Left ventricle myocardium superior (tissue), 1 donor: ENCODE data around the gene BNIP3. TPM values are rescaled to one million over a fixed set of nuclear protein-coding genes. Genes with fewer than 3 reads are reported as not detected.
A peak's percentile ranks its signal among the peaks of the same experiment; 100 is the strongest.

Source experiments
- ATAC-seq: fragments of 200-7000 bp; cut with Tn5 transposase; one replicate; pipeline ENCODE4 v1.9.1; 2020; ENCODE audit warnings: mild to moderate bottlenecking, moderate library complexity
- DNase-seq: peaks from one replicate; pipeline ENCODE4 v3.0.0-alpha.2; 2020
- intact Hi-C: fragments of 100-400 bp; cut with micrococcal nuclease; formaldehyde crosslinking; loops from one replicate; pipeline ENCODE4 v1.11.0; 2022
- total RNA-seq: library from RNA; stranded (reverse); fragmentation: NEBNext Ultra II Directional; extraction: Animal tissue kit (Norgen Biotek cat#: 25700); gene quantifications from one replicate; pipeline ENCODE4 v1.2.1, GENCODE V29; 2021
- donor health status: DM: no; HTN: yes; CAD: no; lungs with severe emphysema.

The BNIP3 gene
- total RNA-seq, 1 donor from 2014 or later = 142 TPM

DNA sequence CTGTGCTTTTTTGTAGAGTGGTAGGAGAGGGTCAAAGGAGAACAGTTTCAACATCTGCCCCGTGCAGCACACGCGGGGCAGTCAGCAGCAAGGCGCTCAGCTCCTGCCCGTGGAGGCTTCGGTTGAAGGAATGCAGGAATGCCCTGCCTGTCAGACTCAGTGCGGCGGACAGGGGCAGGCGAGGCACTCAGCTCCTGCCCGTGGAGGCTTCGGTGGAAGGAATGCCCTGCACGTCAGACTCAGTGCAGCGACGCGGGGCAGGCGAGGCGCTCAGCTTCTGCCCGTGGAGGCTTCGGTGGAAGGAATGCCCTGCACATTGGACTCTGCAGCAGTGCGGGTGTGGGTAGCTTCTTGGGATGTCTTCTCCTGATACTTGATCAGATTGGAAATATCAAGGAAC lies 43.9 kb downstream of the BNIP3 start:
- peak; percentile 46 for DNase-seq
- intact Hi-C loops = no loop called here
- peak; percentile 88 for ATAC-seq

DNA sequence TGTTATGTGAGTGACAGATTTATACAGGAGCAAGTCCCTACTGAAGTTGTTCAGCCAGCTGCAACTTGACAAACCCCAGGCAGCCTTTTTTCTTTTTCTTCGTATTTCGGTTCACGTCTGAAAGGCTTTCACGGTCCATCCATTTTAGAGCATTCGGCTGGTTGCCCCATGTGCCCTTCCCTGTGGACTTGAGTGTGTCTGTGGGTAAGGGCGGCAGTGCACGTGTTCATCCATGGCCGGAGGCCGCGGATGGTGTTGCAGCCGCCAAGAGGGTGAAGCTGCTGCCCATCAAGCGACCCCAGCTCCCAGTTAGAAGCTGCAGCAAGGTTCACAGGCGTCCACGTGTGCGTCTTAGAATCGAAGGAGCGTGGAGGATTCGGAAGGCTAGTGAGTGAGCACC lies 45.0 kb downstream of the BNIP3 start:
- intact Hi-C loops = no loop called here
- no peak for DNase-seq
- ATAC-seq = no peak

DNA sequence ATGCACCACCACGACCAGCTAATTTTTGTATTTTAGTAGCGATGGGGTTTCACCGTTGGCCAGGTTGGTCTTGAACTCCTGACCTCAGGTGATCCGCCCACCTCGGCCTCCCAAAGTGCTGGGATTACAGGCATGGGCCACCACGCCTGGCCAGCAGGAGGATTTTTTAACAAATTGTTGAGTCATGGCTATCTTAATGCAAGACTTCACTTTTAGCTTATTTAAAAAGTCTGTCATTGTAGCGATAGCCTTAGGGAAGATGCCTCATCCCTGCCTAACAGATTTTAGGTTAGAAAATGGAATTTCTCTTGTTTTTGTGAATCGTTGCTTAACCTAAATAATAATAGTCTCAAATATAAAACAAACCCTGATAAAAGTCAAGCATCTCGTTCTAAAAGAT lies 45.4 kb downstream of the BNIP3 start:
- ATAC-seq = no peak
- no peak for DNase-seq

GRCh38 chr10:131935260-131935659 lies 46.5 kb downstream of the BNIP3 start:
- ATAC-seq = no peak
- intact Hi-C loops = no loop called here
- DNase-seq = no peak

More for the DNA sequence above, 45.4 kb downstream of the BNIP3 start:
- intact Hi-C loops = no loop called here

DNA sequence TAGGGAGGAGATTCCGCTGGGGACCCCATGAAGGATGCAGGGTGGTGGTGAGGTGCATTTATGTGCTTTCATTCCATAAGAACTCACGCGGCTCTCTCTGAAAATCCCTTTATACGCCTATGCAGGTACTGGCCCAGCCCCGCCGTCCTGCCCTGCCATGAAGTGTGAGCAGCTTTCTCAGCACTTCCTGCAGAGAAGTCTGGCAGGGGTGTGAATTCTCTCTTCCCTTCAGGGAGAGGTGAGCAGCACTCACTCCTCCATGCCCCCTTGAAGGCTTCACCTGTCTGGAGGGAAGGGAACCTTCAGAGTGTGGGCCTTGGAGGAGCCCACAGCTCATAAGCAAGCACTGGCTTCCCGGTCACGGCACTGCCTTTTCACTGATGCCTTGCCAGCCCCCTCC lies 47.0 kb downstream of the BNIP3 start:
- no peak for ATAC-seq
- intact Hi-C loops = no loop called here
- DNase-seq = no peak

GRCh38 chr10:131933696-131934086 lies 48.0 kb downstream of the BNIP3 start:
- ATAC-seq (no peak), DNase-seq (no peak)
- intact Hi-C loops = no loop called here

GRCh38 chr10:131933016-131933695 lies 48.6 kb downstream of the BNIP3 start:
- intact Hi-C loops = no loop called here

DNA sequence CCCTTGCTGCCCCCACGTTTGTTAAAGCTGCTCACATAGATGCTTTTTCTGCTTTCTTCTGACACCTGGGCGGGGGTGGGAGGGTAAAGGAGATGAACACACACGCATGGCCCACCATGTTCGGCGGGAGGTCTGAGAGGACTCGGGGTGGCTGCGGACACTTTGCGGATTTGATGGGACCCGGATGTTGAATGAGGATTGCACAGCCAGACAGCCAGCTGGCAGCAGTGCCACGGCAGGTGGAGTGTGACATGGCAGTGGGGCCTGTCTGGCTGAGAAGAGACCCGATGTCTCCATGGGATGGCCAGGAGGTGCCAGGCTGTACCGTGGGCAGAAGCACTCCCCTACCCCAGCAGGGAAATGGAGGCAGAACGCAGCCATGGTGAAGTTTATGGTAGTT lies 49.7 kb downstream of the BNIP3 start:
- ATAC-seq = peak; percentile 9
- DNase-seq = no peak
- intact Hi-C loops = no loop called here

More at GRCh38 chr10:131933016-131933695, 48.6 kb downstream of the BNIP3 start:
- ATAC-seq (no peak), DNase-seq (no peak)

DNA sequence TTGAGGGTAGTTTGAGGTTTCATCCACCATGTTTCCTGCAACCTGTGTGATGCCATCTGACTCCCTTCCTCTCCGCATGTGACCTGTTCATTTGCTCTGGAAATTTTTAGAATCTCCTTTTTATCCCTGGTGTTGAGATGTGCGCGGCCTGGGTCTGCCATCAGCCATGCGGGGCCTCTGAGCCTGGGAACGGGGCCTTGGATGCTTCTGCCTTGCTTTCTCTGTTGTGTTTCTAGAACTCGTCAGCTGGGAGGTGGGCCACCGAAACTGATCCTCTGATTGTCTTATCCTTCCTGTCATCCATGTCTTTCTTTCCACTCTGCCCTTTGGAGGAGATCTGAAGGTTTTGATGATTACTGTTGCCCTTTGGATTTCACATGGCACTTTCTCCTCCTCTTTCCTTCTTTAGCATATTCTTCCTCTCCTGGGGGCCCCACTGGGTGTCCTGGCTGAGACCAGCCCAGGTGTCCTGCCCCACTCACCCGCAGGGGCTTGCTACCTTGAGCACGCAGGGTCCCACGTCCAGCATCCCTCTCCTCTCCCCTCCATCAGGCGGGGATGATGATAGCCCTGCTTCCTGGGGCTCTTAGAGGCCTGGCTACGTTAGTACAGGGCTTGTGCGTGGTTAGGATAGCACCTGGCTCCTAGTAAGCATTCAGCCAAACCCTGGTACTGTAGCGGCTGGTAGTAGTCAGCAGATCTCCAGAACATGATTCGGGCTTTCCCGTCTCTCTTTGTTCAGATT lies 51.0 kb downstream of the BNIP3 start:
- DNase-seq = no peak
- intact Hi-C loops = no loop called here
- peak; percentile 10 for ATAC-seq

DNA sequence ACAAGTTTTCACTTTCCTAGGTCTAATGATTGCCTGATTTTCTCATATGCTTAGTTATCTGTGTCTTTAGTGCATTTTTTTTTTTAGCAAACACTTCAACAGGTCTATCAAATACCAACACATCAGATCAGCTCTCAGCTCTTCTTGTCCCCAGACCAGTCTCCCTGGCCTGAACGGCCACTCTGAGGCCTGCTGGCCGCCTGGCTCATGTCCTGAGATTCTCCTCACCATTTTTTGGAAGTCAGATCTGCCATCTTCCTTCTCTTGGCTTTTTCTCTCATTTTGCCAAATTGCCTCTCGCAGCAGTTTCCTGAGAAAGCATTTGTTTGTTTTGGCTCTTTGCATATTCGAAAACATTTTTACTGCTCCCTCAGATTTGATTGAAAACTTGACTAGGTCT lies 51.6 kb downstream of the BNIP3 start:
- DNase-seq = no peak
- ATAC-seq = no peak
- intact Hi-C loops = no loop called here

DNA sequence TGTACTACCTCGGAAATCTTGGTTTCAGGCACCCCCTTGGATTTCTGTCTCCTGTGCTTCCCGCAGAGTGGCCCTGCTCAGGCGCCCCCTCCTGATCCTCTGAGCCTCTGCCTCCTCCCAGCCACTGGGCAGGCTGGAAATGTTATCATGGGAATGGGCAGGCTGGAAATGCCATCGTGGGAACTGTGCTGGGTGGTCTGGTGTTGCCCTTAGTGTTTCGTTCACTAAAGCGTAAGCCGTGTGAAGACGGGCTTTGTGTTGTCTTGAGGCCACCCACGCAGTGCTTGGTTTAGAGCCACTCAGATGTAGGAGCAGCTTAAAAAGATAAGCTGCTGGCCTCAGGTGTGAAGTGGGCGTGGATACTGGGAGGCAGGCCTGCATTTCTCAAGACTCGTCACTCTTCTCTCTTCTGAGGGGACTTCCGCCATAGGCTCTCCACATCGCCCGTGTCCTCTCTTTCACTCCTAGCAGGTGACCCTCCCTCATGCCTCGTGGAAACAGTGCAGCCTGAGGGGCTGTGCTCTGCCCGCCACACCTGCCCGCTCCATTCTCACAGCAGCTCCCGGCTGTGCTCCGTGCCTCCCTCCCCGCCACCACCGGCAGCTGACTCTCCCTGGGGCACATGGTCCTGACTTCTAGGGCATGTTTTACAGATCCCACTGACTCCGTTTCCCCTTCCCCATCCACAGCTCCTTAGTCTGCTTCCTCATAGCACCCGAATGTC lies 52.4 kb downstream of the BNIP3 start:
- peak; percentile 12 for ATAC-seq
- no peak for DNase-seq

DNA sequence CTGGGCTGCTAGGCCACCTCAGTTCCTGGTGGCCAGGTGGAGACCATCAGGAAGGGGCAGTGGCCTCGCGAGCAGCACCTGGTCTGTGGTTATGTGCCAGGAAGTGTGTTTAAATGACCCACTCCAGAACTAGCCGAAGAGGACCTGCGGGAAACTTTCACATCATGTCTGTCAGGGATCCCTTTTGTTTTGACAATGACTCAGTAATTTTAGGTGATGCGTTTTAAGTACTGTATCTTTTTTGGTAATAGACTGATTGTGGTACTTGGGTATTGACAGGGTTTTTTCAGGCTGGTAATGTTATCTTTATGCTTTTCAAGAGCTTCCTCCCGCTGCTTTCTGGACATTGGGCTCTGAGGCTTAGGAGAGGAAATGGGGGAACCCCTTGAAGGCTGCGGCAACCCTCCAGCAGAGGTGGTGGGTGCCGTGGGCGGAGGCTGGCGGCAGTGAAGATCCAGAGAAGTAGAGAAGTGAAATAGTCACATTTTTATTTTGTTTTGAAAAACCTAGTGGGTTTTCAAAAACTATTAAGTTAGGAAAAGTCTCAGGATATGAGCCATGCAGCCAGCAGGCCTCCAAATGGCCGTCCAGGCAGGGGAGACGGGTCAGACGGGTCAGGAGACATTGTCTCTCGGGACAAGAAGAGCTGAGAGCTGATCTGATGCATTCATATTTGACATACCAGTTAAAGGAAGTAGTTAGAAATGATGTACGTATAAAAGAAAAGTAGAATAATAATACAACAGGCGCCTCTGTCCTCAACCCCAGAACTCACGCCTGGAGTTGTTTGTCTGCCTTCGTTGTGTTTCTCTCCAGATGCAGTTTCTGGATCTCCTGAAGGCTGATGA lies 53.3 kb downstream of the BNIP3 start:
- ATAC-seq = no peak
- no peak for DNase-seq
- intact Hi-C loops = no loop called here

More for the DNA sequence above, 52.4 kb downstream of the BNIP3 start:
- intact Hi-C loops = no loop called here

DNA sequence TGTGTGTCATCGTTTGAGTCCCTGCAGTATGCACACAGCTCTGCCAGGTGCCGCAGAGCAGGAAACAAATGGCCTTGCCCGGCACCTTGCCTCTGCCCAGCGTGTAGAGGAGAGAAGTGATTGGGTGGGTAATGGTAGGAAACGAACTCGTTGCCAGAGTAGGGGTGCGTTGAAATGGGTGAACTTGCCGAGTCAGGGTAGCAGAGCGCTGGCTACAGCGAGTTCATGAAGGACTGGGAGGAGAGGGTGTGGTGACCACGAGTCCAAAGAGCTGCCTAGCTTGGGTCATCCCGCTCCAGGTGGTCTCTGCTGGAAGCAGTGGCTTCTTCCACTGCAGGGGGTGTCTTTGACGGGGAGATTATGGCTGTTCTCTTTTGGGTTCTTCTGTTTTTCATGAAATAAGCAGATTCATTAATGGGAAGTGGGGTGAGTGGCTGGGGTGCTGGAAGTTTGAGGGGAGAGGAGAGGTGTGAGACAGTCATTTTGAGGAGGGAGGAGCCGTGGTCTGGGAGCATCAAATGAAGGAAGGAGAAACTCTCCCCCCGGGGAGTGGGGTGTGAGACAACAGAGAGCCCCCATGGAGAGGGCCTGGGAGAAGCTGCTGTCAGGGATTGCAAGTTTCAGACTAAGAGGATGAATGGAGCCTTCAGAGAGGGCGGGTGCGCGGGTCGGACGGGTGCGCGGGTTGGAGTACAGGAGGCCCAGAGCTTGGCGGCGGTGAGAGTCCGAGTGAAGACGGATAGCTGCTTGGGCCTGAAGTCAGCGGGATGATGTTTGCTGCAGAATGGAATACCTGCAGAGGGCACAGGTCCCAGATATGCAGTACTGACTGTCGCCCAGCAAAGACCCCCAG lies 54.8 kb downstream of the BNIP3 start:
- ATAC-seq (no peak), DNase-seq (no peak)
- intact Hi-C loops = no loop called here

DNA sequence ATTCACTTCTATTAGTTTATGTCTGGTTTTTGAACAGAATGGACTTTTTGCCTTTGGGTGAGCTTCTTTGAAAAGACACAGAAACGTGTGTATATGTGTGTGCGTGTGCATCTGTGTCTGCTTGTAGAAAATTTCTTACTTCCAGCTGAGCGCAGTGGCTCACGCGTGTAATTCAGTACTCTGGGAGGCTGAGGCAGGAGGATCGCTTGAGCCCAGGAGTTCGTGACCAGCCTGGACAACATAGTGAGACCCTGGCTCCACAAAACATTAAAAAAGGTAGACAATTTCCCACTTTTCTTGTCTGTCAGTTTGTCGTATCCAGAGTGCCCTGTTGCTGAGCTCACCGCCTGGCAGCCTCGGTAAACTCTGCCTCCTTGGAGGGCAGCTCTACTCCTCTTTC lies 55.5 kb downstream of the BNIP3 start:
- DNase-seq = no peak
- ATAC-seq = no peak
- intact Hi-C loops = no loop called here

- intact Hi-C loops = no loop called here
- ATAC-seq (no peak), DNase-seq (no peak)
Observed at GRCh38 chr10:131925716-131926115, 56.0 kb downstream of the BNIP3 start.

DNA sequence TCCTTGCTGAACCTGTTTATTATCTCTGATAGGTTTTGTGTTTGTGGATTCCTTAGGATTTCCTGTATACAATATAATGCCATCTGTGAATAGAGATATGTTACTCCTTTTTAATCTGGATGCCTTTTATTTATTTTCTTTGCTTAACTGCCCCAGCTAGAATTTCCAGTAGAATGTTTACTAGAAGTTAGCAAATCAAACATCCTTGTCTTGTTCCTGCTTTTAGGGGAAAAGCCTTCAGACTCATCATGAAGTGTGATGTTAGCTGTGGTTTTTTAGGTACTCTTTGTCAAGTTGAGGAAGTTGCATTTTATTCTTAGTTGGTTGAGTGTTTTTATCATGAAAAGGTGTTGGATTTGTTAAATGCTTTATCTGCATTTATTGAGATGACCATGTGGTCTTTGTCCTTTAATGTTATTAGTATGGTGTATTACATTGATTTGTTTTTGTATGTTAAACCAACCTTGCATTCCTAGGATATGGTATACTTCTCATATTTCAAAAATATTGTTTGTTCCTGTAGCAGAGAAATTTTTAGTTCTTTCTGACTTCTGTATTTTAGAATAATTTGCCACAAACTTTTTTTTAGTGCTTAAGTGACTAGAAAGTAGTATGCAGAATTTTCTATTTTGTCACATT lies 56.6 kb downstream of the BNIP3 start:
- intact Hi-C loops = no loop called here
- DNase-seq = no peak
- no peak for ATAC-seq

DNA sequence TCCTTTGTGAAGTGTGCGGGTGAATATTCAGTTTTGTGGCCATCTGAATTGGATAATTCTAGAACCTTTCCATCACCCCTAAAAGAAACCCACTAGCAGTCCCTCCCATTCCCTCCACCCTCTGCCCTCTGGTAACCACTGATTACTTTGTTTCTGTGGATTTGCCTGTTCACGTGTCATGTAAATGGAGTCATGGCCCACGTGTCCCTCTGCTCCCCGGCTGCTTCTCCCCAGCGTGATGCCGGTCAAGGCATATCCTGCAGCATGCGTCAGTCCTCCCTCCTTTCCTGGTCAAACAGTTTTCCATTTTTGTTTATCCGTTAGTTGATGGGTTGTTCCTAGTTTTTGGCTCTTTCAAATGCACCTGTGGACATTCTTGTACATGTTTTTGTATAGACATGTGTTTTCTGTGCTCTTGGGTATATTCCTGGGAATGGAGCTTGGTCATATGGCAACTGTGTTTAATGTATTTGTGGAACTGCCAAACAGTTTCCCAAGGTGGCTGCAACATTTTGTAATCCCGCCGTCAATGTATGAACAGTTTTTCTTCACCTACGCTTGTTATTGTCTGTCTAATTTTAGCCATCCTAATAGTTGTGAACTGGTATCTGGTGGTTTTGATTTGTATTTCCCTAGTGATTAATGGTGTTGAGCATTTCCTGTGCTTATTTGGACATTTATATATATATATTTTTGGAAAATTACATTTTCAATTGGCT lies 58.5 kb downstream of the BNIP3 start:
- ATAC-seq (no peak), DNase-seq (no peak)
- intact Hi-C loops = no loop called here
